ENCODE results near the gene NSMCE1.

The NSMCE1 gene

GRCh38 chr16:27231692-27232060, 36.9 kb downstream of the NSMCE1 start:
- no peak overlapping the region for H2BK5ac ChIP-seq (ENCODE audit: low read depth, low read length, poor library complexity)
- H3K18ac ChIP-seq (ENCODE audit: low read length) = no peak overlapping the region
- H3K4me2 ChIP-seq (ENCODE audit: low read length) = no peak overlapping the region
- H3K36me3 ChIP-seq (ENCODE audit: control insufficient read depth in 1 of 2, insufficient read depth in 2 of 2, low read length in 2 of 2) = peaks cover 0 to 5% of the 10 kb centered on the region in 2 experiments
- H3K9me3 ChIP-seq (ENCODE audit: insufficient read depth, low read depth, low read length) = no peaks in the 10 kb centered on the region
- DNase-seq = no peak
- no peak overlapping the region for H2AFZ ChIP-seq (ENCODE audit: insufficient read depth, low read length, poor library complexity)
- no peak overlapping the region for H3K4me3 ChIP-seq (ENCODE audit: low read depth, low read length)
- no peak overlapping the region for H2BK12ac ChIP-seq (ENCODE audit: low read length)
- no peak overlapping the region for H4K8ac ChIP-seq (ENCODE audit: low read depth, low read length)
- H3K23ac ChIP-seq (ENCODE audit: low read length) = no peak overlapping the region
- H3K79me2 ChIP-seq (ENCODE audit: control insufficient read depth, insufficient read depth, low read length, poor library complexity) = no peaks in the 10 kb centered on the region
- H3K4ac ChIP-seq (ENCODE audit: low read depth, low read length) = no peak overlapping the region
- no peak overlapping the region for H4K12ac ChIP-seq (ENCODE audit: low read depth, low read length)
- H3K79me1 ChIP-seq (ENCODE audit: low read length) = no peaks in the 10 kb centered on the region
- H4K91ac ChIP-seq (ENCODE audit: low read depth, low read length) = no peak overlapping the region
- peaks cover 4 to 10% of the 10 kb centered on the region in 2 experiments for H3K4me1 ChIP-seq (ENCODE audit: control insufficient read depth in 1 of 2, insufficient read depth in 2 of 2, low read length in 2 of 2)
- H3K9ac ChIP-seq (ENCODE audit: low read length) = no peak overlapping the region
- H3K14ac ChIP-seq (ENCODE audit: low read length) = no peak overlapping the region
- no peak overlapping the region for H2AK5ac ChIP-seq (ENCODE audit: low read length)
- H3K27ac ChIP-seq (ENCODE audit: low read depth, low read length) = no peak overlapping the region
- no peak overlapping the region for H2BK120ac ChIP-seq (ENCODE audit: insufficient read depth, low read length, poor library complexity)
- no peaks in the 10 kb centered on the region for H3K27me3 ChIP-seq (ENCODE audit: insufficient read depth, low read length)
- WGBS (ENCODE audit: extremely low coverage, insufficient coverage, insufficient read length) = no CpG with 5 or more reads among the region's 8 CpGs

GRCh38 chr16:27230562-27231001, 38.0 kb downstream of the NSMCE1 start:
- Histone ChIP-seq H3K4me1 (ENCODE audit: control insufficient read depth in 1 of 2, insufficient read depth in 2 of 2, low read length in 2 of 2) (peaks cover 4 to 10% of the 10 kb centered on the region in 2 experiments), H4K91ac (ENCODE audit: low read depth, low read length) (no peak overlapping the region), H3K9ac (ENCODE audit: low read length) (no peak overlapping the region), H4K12ac (ENCODE audit: low read depth, low read length) (no peak overlapping the region), H3K79me2 (ENCODE audit: control insufficient read depth, insufficient read depth, low read length, poor library complexity) (no peaks in the 10 kb centered on the region), H2BK12ac (ENCODE audit: low read length) (no peak overlapping the region), H2AFZ (ENCODE audit: insufficient read depth, low read length, poor library complexity) (no peak overlapping the region), H3K14ac (ENCODE audit: low read length) (no peak overlapping the region), H2BK120ac (ENCODE audit: insufficient read depth, low read length, poor library complexity) (no peak overlapping the region), H2BK5ac (ENCODE audit: low read depth, low read length, poor library complexity) (no peak overlapping the region), H3K79me1 (ENCODE audit: low read length) (no peaks in the 10 kb centered on the region), H3K27ac (ENCODE audit: low read depth, low read length) (no peak overlapping the region), H3K4me2 (ENCODE audit: low read length) (no peak overlapping the region), H3K18ac (ENCODE audit: low read length) (no peak overlapping the region), H3K4ac (ENCODE audit: low read depth, low read length) (no peak overlapping the region), H3K36me3 (ENCODE audit: control insufficient read depth in 1 of 2, insufficient read depth in 2 of 2, low read length in 2 of 2) (peaks cover 0 to 5% of the 10 kb centered on the region in 2 experiments), H2AK5ac (ENCODE audit: low read length) (no peak overlapping the region), H3K4me3 (ENCODE audit: low read depth, low read length) (no peak overlapping the region), H3K9me3 (ENCODE audit: insufficient read depth, low read depth, low read length) (peaks cover 2% of the 10 kb centered on the region), H3K23ac (ENCODE audit: low read length) (no peak overlapping the region), H4K8ac (ENCODE audit: low read depth, low read length) (no peak overlapping the region), H3K27me3 (ENCODE audit: insufficient read depth, low read length) (no peaks in the 10 kb centered on the region)
- DNase-seq = no peak
- no CpG with 5 or more reads among the region's 16 CpGs for WGBS (ENCODE audit: extremely low coverage, insufficient coverage, insufficient read length)

GRCh38 chr16:27229891-27230470, 38.6 kb downstream of the NSMCE1 start:
- no peaks in the 10 kb centered on the region for H3K79me2 ChIP-seq (ENCODE audit: control insufficient read depth, insufficient read depth, low read length, poor library complexity)
- no CpG with 5 or more reads among the region's 18 CpGs for WGBS (ENCODE audit: extremely low coverage, insufficient coverage, insufficient read length)
- H2AK5ac ChIP-seq (ENCODE audit: low read length) = no peak overlapping the region

GRCh38 chr16:27228621-27229501, 39.7 kb downstream of the NSMCE1 start:
- Histone ChIP-seq H3K9me3 (ENCODE audit: insufficient read depth, low read depth, low read length) (peaks cover 2% of the 10 kb centered on the region), H3K4ac (ENCODE audit: low read depth, low read length) (no peak overlapping the region), H3K27me3 (ENCODE audit: insufficient read depth, low read length) (no peaks in the 10 kb centered on the region), H4K91ac (ENCODE audit: low read depth, low read length) (no peak overlapping the region), H3K9ac (ENCODE audit: low read length) (no peak overlapping the region), H3K79me2 (ENCODE audit: control insufficient read depth, insufficient read depth, low read length, poor library complexity) (no peaks in the 10 kb centered on the region), H3K4me1 (ENCODE audit: control insufficient read depth in 1 of 2, insufficient read depth in 2 of 2, low read length in 2 of 2) (peaks cover 0 to 5% of the 10 kb centered on the region in 2 experiments), H2BK120ac (ENCODE audit: insufficient read depth, low read length, poor library complexity) (no peak overlapping the region), H2AK5ac (ENCODE audit: low read length) (no peak overlapping the region), H3K4me3 (ENCODE audit: low read depth, low read length) (no peak overlapping the region), H3K18ac (ENCODE audit: low read length) (no peak overlapping the region), H2BK5ac (ENCODE audit: low read depth, low read length, poor library complexity) (no peak overlapping the region), H2BK12ac (ENCODE audit: low read length) (no peak overlapping the region), H4K12ac (ENCODE audit: low read depth, low read length) (no peak overlapping the region), H3K27ac (ENCODE audit: low read depth, low read length) (no peak overlapping the region), H3K79me1 (ENCODE audit: low read length) (no peaks in the 10 kb centered on the region), H3K14ac (ENCODE audit: low read length) (no peak overlapping the region), H2AFZ (ENCODE audit: insufficient read depth, low read length, poor library complexity) (no peak overlapping the region), H4K8ac (ENCODE audit: low read depth, low read length) (no peak overlapping the region), H3K23ac (ENCODE audit: low read length) (no peak overlapping the region), H3K4me2 (ENCODE audit: low read length) (no peak overlapping the region), H3K36me3 (ENCODE audit: control insufficient read depth in 1 of 2, insufficient read depth in 2 of 2, low read length in 2 of 2) (peaks cover 0 to 9% of the 10 kb centered on the region in 2 experiments)
- DNase-seq = no peak
- no CpG with 5 or more reads among the region's 21 CpGs for WGBS (ENCODE audit: extremely low coverage, insufficient coverage, insufficient read length)

More at GRCh38 chr16:27229891-27230470, 38.6 kb downstream of the NSMCE1 start:
- Histone ChIP-seq H2BK120ac (ENCODE audit: insufficient read depth, low read length, poor library complexity) (no peak overlapping the region), H3K4me2 (ENCODE audit: low read length) (no peak overlapping the region), H4K91ac (ENCODE audit: low read depth, low read length) (no peak overlapping the region), H3K79me1 (ENCODE audit: low read length) (no peaks in the 10 kb centered on the region), H2BK5ac (ENCODE audit: low read depth, low read length, poor library complexity) (no peak overlapping the region), H2AFZ (ENCODE audit: insufficient read depth, low read length, poor library complexity) (no peak overlapping the region), H2BK12ac (ENCODE audit: low read length) (no peak overlapping the region), H3K27ac (ENCODE audit: low read depth, low read length) (no peak overlapping the region), H4K12ac (ENCODE audit: low read depth, low read length) (no peak overlapping the region), H3K4me3 (ENCODE audit: low read depth, low read length) (no peak overlapping the region), H3K9ac (ENCODE audit: low read length) (no peak overlapping the region), H3K4ac (ENCODE audit: low read depth, low read length) (no peak overlapping the region), H3K14ac (ENCODE audit: low read length) (no peak overlapping the region), H3K27me3 (ENCODE audit: insufficient read depth, low read length) (no peaks in the 10 kb centered on the region), H3K4me1 (ENCODE audit: control insufficient read depth in 1 of 2, insufficient read depth in 2 of 2, low read length in 2 of 2) (peaks cover 0 to 5% of the 10 kb centered on the region in 2 experiments), H4K8ac (ENCODE audit: low read depth, low read length) (no peak overlapping the region), H3K18ac (ENCODE audit: low read length) (no peak overlapping the region), H3K36me3 (ENCODE audit: control insufficient read depth in 1 of 2, insufficient read depth in 2 of 2, low read length in 2 of 2) (peaks cover 0 to 5% of the 10 kb centered on the region in 2 experiments), H3K23ac (ENCODE audit: low read length) (no peak overlapping the region), H3K9me3 (ENCODE audit: insufficient read depth, low read depth, low read length) (peaks cover 2% of the 10 kb centered on the region)
- DNase-seq = no peak
